Purkinje cell (primary cell): ENCODE results near the gene COMMD9. TPM values are rescaled to one million over a fixed set of nuclear protein-coding genes. Genes with fewer than 3 reads are reported as not detected.

ENCODE experiments used
- polyA plus RNA-seq: library from polyadenylated mRNA; unstranded; fragments of >200 nt; fragmentation: Nextera tagmentation; gene quantifications from 2 replicates; pipeline ENCODE4 v1.2.1, GENCODE V29; 2014

The COMMD9 gene
- polyA plus RNA-seq, result 109 and 139 TPM in 2 replicates

GRCh38 chr11:36289226-36289852 lies at the start of gene COMMD9:
Gene COMMD9 (minus strand): TSS chr11:36289424. CDS start chr11:36289412, 12 bp downstream.

GRCh38 chr11:36295926-36296325 lies 6.7 kb upstream of the COMMD9 start, which contains the start of gene PRR5L:
Gene PRR5L (plus strand): TSS chr11:36296288. CDS start chr11:36401122, 104,834 bp downstream.

Other genes starting within 250 kb of the COMMD9 start
- 0.98 and 1.6 TPM in 2 replicates for gene PRR5L, start 6.9 kb upstream of the COMMD9 start, polyA plus RNA-seq
- gene TRAF6, start 220.8 kb upstream of the COMMD9 start, polyA plus RNA-seq, result 4.0 and 8.7 TPM in 2 replicates